Mesothelial cell of epicardium (in vitro differentiated cells): ENCODE measurements around the gene ARRDC4. TPM values are rescaled to one million over a fixed set of nuclear protein-coding genes. Genes with fewer than 3 reads are reported as not detected.

Source experiments
- DNase-seq, 2 experiments: peaks; one replicate each; pipeline ENCODE4 v3.0.0; 2021; ENCODE audit warnings: low spot score in 2 of 2; ENCODE audit not compliant: unreplicated experiment in 2 of 2
- H3K27ac Mint-ChIP-seq: 2 replicates; pipeline ENCODE4 v1.8.0; 2021; ENCODE audit warnings: mixed read lengths
- H3K27me3 Mint-ChIP-seq: 2 replicates; pipeline ENCODE4 v1.8.0; 2021; ENCODE audit warnings: low read depth, mixed read lengths
- H3K36me3 Mint-ChIP-seq: 2 replicates; pipeline ENCODE4 v1.8.0; 2021; ENCODE audit warnings: mixed read lengths
- H3K4me1 Mint-ChIP-seq: 2 replicates; pipeline ENCODE4 v1.8.0; 2021; ENCODE audit warnings: mixed read lengths
- H3K4me3 Mint-ChIP-seq: 2 replicates; pipeline ENCODE4 v1.8.0; 2021; ENCODE audit warnings: mild to moderate bottlenecking, moderate library complexity, mixed read lengths
- H3K9me3 Mint-ChIP-seq: 2 replicates; pipeline ENCODE4 v1.8.0; 2021; ENCODE audit warnings: mixed read lengths
- CTCF ChIP-seq: fragments of 200-600 bp; sonication (generic); IDR thresholded peaks from one replicate; pipeline ENCODE4 v1.5.0; 2021; ENCODE audit warnings: antibody characterized with exemption; ENCODE audit not compliant: unreplicated experiment
- total RNA-seq: library from RNA; stranded (reverse); gene quantifications from 3 replicates; pipeline ENCODE4 v1.2.1, GENCODE V29; 2021

Gene ARRDC4
- total RNA-seq, 1 donor from 2014 or later: 16.2 TPM

DNA sequence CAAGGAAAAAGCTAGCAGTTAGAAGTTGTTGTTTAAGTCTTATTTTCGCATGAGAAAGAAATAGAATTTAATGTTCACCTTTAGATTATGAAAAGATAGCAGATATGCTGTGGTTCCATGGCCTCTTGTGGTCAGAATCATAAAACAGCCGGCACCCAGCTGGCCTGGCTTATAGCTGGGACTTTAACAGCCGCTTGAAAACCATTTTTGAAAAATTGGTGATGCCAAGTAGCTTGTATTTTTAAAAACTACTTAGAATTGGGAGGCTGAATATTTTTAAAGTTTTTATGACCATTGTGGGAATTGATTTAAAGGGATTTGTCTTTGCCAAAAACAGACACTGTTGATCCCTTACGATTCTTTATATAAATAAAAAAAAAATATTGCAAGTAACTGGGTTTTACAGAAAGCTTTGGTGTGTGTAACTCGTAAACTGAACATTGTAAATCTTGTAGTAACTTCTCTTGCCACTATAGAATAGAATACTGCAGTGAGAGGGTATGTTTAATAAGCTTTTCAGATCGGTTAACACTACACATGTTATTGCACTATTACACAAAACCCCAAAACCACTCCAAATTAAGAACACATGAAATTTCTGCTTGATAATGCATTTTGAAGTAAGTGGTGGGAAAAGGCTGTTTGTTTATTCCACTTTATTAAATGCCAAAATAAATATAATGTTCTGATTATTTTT is 6.6 kb downstream of the ARRDC4 start:
- H3K27ac Mint-ChIP-seq: no peak overlapping the region
- DNase-seq: no peak

DNA sequence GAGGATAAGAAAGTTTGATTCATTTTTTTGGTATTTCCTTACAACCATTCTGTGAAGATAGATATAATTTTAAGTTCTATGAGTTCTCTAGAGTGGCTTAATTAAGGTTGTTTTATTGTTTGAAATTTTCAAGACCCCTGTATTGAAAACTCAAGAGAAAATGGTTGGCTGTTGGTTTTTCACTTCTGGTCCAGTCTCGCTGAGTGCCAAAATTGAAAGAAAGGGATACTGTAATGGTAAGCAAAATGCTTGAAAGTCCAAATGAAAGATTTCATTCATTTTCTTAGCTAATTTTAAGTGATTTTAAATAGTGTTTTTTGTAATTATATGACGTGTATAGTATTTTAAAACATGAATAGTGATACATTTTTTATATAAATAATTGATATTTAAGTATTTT is 7.4 kb downstream of the ARRDC4 start:
- Mint-ChIP-seq H3K27ac (no peak overlapping the region), H3K9me3 (no peaks in the 10 kb centered on the region), H3K36me3 (peaks cover 21% of the 10 kb centered on the region), H3K4me1 (peaks cover 9% of the 10 kb centered on the region), H3K27me3 (no peaks in the 10 kb centered on the region), H3K4me3 (no peak overlapping the region)
- no peak for TF ChIP-seq CTCF
- no peak for DNase-seq

More for the DNA sequence above, 6.6 kb downstream of the ARRDC4 start:
- no peaks in the 10 kb centered on the region for H3K27me3 Mint-ChIP-seq
- peaks cover 19% of the 10 kb centered on the region for H3K36me3 Mint-ChIP-seq
- no peak for TF ChIP-seq CTCF
- peaks cover 17% of the 10 kb centered on the region for H3K4me1 Mint-ChIP-seq
- no peaks in the 10 kb centered on the region for H3K9me3 Mint-ChIP-seq
- no peak overlapping the region for H3K4me3 Mint-ChIP-seq

GRCh38 chr15:97968380-97968779 is 7.9 kb downstream of the ARRDC4 start:
- no peak for TF ChIP-seq CTCF
- Mint-ChIP-seq H3K4me3 (no peak overlapping the region), H3K27me3 (no peaks in the 10 kb centered on the region), H3K9me3 (no peaks in the 10 kb centered on the region), H3K4me1 (peaks cover 5% of the 10 kb centered on the region), H3K27ac (no peak overlapping the region), H3K36me3 (peaks cover 26% of the 10 kb centered on the region)
- no peak for DNase-seq

DNA sequence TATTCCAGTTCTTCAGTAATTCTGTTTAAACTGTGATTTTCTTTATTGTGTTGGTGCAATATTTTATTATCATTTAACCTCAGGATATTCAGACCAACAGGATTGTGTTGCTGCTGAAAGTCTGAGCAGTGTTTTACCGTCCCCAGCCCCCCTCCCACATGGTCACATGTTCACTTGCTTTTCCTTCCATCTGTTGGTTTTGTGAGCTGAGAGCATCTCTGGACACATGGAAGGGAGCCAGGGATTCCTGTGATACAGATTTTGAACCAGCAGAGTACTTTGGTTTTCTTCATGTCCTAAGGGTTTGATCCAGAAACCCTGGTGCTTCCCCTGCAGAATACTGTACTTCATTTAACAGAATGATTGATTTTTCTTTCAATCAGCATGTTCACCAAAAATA is 11.9 kb downstream of the ARRDC4 start:
- no peak for TF ChIP-seq CTCF
- peaks cover 4% of the 10 kb centered on the region for H3K27me3 Mint-ChIP-seq
- no peak overlapping the region for H3K27ac Mint-ChIP-seq
- peaks cover 33% of the 10 kb centered on the region for H3K36me3 Mint-ChIP-seq
- no peak overlapping the region for H3K4me3 Mint-ChIP-seq
- no peaks in the 10 kb centered on the region for H3K9me3 Mint-ChIP-seq
- no peak for DNase-seq
- no peaks in the 10 kb centered on the region for H3K4me1 Mint-ChIP-seq

DNA sequence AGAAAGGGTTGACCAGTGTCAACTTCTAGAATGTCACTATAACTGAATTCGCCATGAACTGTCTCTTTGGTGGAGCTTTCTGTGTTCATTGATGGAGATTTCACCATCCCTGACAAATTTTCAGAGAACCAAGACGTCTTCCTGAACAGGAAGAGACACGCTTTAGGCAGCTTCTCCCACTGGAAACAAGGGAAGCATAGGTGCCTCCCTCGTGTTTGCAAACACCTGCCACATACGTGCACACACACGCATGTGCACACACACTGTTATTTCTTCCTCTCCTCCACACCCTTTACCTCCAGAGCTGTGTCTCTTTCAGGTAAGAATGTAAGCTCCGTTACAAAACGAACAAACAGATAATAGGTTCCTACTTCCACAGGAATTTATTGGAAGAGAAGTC is 15.6 kb downstream of the ARRDC4 start:
- Mint-ChIP-seq H3K27ac (no peak overlapping the region), H3K36me3 (peaks cover 21% of the 10 kb centered on the region), H3K27me3 (peaks cover 5% of the 10 kb centered on the region), H3K4me3 (no peak overlapping the region), H3K9me3 (no peaks in the 10 kb centered on the region), H3K4me1 (peaks cover 8% of the 10 kb centered on the region)
- TF ChIP-seq CTCF: no peak
- DNase-seq: no peak
